GM21447 (cell line): Measurements from ENCODE around the gene KIAA0825.
"Not testable (repeated sequence)": the region's sequence is repeated elsewhere in the genome, so short reads cannot be mapped to it uniquely, and the experiment has no call there.

Experiments used
- ATAC-seq: cut with Tn5 transposase; IDR thresholded peaks from one replicate; pipeline ENCODE4 v1.9.1; 2021; ENCODE audit not compliant: unreplicated experiment

Gene KIAA0825

DNA sequence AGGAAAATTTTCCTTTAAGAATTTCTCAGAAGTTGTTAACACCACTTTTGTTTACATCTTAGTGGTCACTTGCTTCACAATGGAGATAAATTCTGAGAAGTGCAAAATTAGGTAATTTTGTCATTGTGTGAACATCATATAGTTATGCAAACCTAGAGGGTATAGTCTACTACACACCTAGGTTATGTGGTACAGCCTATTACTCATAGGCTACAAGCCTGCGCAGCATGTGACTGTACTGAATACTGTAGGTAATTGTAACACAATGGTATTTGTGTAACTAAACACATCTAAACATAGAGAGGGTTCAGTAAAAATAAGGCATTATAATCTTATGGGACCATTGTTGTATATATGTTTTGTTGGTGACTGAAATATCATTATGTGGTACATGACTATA lies 488.3 kb downstream of the KIAA0825 start:
- ATAC-seq, result no peak

DNA sequence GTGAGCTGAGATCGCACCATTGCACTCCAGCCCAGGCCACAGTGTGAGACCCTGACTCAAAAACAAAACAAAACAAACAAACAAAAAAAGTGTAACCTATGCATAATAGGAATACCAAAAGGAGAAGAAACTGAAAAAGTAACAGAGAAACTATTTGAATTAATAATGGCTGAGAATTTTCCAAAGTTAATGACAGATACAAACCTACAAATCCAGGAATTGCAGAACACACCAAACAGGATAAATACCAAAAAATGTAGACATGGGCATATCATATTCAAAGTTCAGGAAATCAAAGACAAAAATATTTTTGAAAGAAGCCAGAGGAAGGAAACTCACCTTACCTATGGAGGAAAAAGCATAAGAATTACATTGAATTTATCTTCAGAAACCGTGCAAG lies 493.3 kb downstream of the KIAA0825 start:
- no peak for ATAC-seq

DNA sequence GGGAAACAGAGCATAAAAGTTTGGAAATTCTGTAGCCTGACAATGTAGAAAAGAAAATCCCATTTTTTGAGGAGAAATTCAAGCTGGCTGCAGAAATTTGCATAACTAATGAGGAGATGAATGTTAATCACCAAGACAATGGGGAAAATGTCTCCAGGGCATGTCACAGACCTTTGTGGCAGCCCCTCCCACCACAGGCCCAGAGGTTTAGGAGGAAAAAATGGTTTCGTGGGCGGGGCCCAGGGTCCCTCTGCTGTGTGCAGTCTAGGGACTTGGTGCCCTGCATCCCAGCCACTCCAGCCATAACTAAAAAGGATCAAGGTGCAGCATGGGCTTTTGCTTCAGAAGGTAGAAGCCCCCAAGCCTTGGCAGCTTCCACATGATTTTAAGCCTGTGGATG lies 502.1 kb downstream of the KIAA0825 start:
- ATAC-seq, result not testable (repeated sequence)

DNA sequence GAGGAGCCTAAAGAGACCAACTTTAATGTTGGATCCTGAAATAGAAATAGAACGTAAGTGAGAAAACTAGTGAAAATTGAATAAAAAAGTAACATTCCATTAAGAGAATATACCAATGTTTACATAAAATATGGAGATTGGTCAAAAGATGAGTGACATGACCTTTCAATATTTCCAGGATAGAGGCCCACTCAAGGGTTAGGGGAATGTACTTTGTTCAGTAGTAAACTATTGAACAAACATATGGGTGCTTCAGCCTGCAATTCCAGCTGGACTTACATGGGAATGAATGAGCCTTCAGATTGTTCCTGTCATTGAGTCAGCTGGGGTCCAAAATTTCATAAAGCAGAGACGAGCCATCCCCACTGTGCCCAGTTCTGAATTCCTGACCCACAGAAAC lies 505.3 kb downstream of the KIAA0825 start:
- ATAC-seq, result no peak

DNA sequence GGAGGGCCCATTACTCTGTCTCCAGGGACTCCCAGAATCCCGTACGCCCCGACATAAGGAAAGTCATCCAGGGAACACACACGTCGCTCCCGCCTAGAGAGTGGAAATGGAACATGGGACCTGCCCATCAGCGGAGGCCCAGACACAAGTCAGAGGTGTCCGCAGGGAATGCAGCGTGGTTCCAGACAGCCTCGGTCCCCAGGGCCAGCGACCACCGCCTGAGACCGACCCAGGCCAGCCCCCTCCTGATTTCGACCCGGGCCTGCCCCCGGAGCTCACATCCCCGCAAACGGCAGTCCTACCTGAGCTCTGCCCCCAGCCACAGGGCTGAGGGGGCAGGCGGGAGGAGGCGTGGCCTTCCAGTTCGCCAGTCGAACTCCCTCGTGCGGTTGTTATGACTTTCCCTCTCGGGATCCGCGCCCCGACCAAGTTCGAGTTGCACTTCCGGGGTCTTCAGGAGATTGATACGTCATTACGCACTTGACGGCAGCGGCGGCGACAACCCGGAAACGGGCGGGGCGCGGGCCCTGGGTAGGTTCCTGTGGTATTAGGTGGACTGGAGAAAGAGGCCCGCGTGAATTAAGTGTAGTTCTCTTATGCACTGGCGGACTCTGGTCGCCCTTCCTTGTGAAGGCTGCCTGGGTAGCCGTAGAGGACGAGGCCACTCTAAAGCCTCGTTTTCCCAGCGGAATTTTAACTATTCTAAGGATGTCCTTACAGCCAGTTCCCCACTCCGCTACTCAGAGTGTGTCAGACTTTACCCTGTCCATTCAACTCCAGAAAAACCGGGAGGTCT lies 507.0 kb downstream of the KIAA0825 start:
- ATAC-seq, result peak; percentile 99

DNA sequence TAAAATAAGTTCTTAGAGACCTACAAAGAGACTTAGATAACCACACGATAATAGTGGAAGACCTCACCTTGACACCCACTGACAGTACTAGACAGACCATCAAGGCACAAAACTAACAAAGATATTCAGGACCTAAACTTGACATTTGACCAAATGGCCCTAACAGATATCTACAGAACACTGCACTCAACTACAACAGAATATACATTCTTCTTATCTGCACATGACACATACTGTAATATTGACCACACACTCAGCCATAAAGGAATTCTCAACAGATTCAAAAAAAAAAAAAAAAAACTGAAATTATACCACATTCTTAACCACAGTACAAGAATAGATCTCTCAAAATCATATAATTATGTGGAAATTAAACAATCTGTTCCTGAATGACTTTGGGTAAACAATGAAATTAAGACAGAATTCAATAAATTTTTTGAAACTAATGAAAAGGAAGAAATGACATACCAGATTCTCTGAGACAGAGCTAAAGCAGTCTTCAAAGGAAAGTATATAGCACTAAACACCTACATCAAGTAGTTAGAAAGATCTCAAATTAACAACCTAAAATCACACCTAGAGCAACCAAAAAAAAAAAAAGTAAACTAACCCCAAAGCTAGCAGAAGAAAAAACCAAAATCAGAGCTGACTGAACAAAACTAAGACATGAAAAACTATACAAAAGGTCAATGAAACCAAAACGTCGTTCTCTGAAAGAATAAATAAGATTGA lies 514.7 kb downstream of the KIAA0825 start:
- ATAC-seq, result no peak
